Muscle layer of colon (tissue), 2 donors: ENCODE results near the gene SYF2.
A peak's percentile ranks its signal among the peaks of the same experiment; 100 is the strongest.
"Not testable (repeated sequence)": the region's sequence is repeated elsewhere in the genome, so short reads cannot be mapped to it uniquely, and the experiment has no call there.

Source experiments
- H3K27ac ChIP-seq: one replicate; pipeline ENCODE4 v1.7.0; 2013; ENCODE audit warnings: low read depth, mild to moderate bottlenecking, low read length, moderate library complexity
- H3K27me3 ChIP-seq, 2 donors: one replicate each; pipeline ENCODE4 v1.7.0; 2013; ENCODE audit warnings: low read length in 2 of 2, mild to moderate bottlenecking in 2 of 2; ENCODE audit not compliant: insufficient read depth in 2 of 2, control insufficient read depth in 1 of 2
- H3K36me3 ChIP-seq: one replicate; pipeline ENCODE4 v1.7.0; 2013; ENCODE audit warnings: mild to moderate bottlenecking, low read length; ENCODE audit not compliant: insufficient read depth
- H3K4me1 ChIP-seq: one replicate; pipeline ENCODE4 v1.7.0; 2013; ENCODE audit warnings: mild to moderate bottlenecking, low read length; ENCODE audit not compliant: insufficient read depth
- H3K4me3 ChIP-seq, 2 donors: one replicate each; pipeline ENCODE4 v1.7.0; 2013; ENCODE audit warnings: low read length in 2 of 2, low read depth in 1 of 2, mild to moderate bottlenecking in 1 of 2, moderate library complexity in 1 of 2
- H3K9ac ChIP-seq: one replicate; pipeline ENCODE4 v1.7.0; 2013; ENCODE audit warnings: low read length
- H3K9me3 ChIP-seq: one replicate; pipeline ENCODE4 v1.7.0; 2013; ENCODE audit warnings: mild to moderate bottlenecking, low read length
- donor health status: abdominal sarcoma.
- donor health status: Adenocarcinoma of cecum.

SYF2 gene

DNA sequence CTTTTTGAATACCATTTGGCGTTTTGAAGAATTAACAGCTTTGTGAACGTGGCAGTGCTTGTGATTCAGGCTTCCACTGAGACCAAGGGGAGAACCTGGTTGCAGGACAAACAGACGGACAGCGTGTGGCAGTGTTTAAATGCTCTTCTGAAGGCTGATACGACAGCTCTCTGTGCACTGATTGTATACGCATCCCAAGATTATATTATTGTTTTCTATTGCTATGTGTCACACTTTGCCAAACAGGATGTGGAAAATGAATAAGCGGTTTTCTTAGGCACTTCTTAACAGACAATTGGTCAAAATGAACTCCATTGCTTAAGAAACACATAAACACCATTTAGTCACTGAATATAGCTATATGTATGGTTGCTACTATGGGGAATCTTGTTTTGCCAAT, 27.5 kb upstream of the SYF2 start:
- not testable (repeated sequence) for H3K36me3 ChIP-seq, H3K27ac ChIP-seq, H3K4me3 ChIP-seq, H3K27me3 ChIP-seq, H3K9ac ChIP-seq, H3K4me1 ChIP-seq, H3K9me3 ChIP-seq

GRCh38 chr1:25257196-25257595, 24.9 kb upstream of the SYF2 start:
- H3K9me3 ChIP-seq, result no peaks in the 10 kb centered on the region
- no peak overlapping the region for H3K27ac ChIP-seq
- H3K27me3 ChIP-seq, result no peaks in the 10 kb centered on the region
- H3K9ac ChIP-seq, result no peak overlapping the region
- no peaks in the 10 kb centered on the region for H3K4me1 ChIP-seq
- no peaks in the 10 kb centered on the region for H3K36me3 ChIP-seq
- H3K4me3 ChIP-seq, result no peak overlapping the region

- no peaks in the 10 kb centered on the region for H3K4me1 ChIP-seq
- H3K27me3 ChIP-seq, result no peaks in the 10 kb centered on the region
- H3K27ac ChIP-seq, result no peak overlapping the region
- H3K4me3 ChIP-seq, result no peak overlapping the region
- H3K9me3 ChIP-seq, result no peaks in the 10 kb centered on the region
- H3K36me3 ChIP-seq, result no peaks in the 10 kb centered on the region
- H3K9ac ChIP-seq, result no peak overlapping the region
Measured at GRCh38 chr1:25256578-25256965, 24.3 kb upstream of the SYF2 start.

- no peak overlapping the region for H3K4me3 ChIP-seq
- H3K9me3 ChIP-seq, result no peaks in the 10 kb centered on the region
- H3K9ac ChIP-seq, result no peak overlapping the region
- H3K36me3 ChIP-seq, result no peaks in the 10 kb centered on the region
- H3K27ac ChIP-seq, result no peak overlapping the region
- H3K4me1 ChIP-seq, result no peaks in the 10 kb centered on the region
- H3K27me3 ChIP-seq, result no peaks in the 10 kb centered on the region
Measured at GRCh38 chr1:25255706-25256577, 23.6 kb upstream of the SYF2 start.

DNA sequence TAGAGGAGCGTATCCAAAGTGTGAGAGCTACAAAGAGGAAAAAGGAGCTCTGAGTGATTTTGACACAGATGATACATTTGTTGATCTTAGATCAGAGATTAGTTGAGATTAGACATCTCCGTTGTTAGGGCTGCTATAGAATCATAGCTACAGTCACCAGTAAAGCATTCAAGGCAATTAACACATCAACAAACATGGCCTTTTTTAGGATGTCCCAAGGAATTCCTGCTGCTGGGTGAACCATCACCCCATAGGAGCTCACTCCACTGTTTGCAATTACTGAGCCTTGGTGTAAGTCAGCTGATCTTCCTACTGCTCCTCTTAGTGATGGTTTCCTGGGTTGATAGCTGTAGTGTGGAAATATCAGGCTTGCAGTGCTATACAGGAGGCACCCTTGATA, 21.6 kb upstream of the SYF2 start:
- Histone ChIP-seq H3K9ac (no peak overlapping the region), H3K27ac (no peak overlapping the region), H3K4me3 (no peak overlapping the region), H3K27me3 (no peaks in the 10 kb centered on the region), H3K36me3 (no peaks in the 10 kb centered on the region), H3K4me1 (no peaks in the 10 kb centered on the region), H3K9me3 (no peaks in the 10 kb centered on the region)

DNA sequence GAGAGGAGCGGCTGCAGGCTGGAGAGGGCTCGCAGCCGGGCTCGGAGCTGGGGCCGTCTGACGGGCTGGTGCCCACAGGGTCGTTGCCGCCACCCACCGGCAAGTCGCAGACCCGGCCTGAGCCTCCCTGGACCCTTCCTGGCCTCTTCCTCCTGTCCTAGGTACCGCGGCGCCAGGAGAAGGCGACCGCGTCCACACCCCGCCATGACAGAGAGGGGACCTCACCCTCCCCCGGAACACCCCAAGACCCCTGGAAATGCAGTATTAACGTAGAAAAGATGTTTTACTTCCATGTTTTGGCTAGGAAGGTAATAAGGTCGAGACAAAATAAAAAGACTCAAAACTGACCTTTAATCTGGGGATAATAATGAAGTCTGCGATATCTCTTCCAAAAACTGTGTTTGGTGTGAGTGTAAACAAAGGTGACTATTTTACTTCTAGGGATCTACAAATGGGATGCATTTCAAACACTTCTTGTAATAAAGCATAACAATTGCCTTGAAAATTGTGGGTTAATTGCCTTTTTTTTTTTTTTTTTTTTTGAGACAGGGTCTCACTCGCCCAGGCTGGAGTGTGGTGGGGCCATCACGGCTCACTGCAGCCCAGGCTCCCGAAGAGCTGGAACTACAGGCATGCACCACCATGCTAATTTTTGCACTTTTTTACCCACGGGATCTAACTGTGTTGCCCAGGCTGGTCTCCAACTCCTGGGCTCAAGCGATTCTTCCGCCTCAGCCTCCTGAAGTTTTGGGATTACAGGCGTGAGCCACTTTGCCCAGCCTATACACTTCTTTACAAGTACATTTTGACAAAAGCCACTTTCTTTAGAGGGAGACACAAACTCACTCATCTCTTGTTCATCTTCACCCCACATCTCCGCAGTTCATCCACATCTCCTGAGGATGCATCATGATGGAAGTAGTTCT, 15.8 kb upstream of the SYF2 start:
- peak overlapping the region; percentile 96 for H3K27ac ChIP-seq
- H3K4me1 ChIP-seq, result peaks cover 29% of the 10 kb centered on the region
- peaks cover 21% of the 10 kb centered on the region for H3K36me3 ChIP-seq
- H3K27me3 ChIP-seq, result no peaks in the 10 kb centered on the region
- peak overlapping the region; percentile 61 to 95 for H3K4me3 ChIP-seq
- no peaks in the 10 kb centered on the region for H3K9me3 ChIP-seq
- H3K9ac ChIP-seq, result peak overlapping the region; percentile 70

DNA sequence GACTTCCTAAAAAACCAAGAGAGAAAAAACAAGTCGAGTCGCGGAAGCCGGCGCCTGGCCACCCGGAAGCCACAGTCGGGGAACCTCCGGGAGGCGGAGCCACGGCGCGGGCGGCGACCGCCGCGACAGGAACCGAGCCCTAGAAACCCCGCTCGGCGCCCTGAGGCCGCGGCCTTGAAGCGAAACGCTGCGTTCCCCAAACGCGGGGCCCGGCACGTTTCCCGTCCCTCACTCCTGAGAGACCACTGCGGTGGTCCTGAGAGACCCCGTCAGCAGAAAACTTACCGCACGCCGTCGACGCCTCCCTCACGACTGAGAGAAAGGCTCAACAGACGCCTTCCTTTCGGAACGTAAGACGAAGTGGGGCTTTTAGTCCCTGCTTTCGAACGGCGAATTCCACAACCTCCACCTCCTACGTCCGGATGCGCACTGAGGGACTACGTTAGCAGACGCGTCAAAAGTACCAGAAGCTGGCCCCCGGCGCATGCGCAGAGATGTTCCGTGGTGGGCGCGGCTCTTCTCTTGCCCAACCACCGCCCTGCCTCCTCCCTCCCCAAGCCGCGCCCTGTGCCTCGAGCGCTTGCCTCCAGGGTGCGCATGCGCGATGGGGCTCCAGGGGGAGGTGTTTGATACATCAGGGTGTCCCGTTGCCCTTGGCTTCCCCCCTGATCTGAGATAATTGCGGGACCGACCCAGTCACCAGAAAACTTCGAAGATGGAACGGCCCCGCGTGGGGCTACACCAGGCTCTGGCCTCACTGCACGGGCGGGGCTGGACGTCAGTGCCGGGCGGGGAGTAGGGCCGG, 14.9 kb upstream of the SYF2 start, which contains the start of gene RSRP1:
Gene RSRP1 (minus strand): TSS at position 431 of the 805 bp plus-strand sequence. CDS start 491 bp downstream, outside the sequence.
- Histone ChIP-seq H3K4me1 (peaks cover 29% of the 10 kb centered on the region), H3K9ac (peak within 1 kb of the TSS; percentile 97), H3K9me3 (no peaks in the 10 kb centered on the region)

GRCh38 chr1:25246600-25247023, 14.3 kb upstream of the SYF2 start:
- Histone ChIP-seq H3K36me3 (peaks cover 31% of the 10 kb centered on the region), H3K4me3 (peak overlapping the region; percentile 92 to 95), H3K27ac (peak overlapping the region; percentile 96), H3K27me3 (no peaks in the 10 kb centered on the region), H3K4me1 (peaks cover 29% of the 10 kb centered on the region), H3K9me3 (no peaks in the 10 kb centered on the region), H3K9ac (peak overlapping the region; percentile 97)

More for the DNA sequence above, 14.9 kb upstream of the SYF2 start, which contains the start of gene RSRP1:
- Histone ChIP-seq H3K27ac (peak within 1 kb of the TSS; percentile 96), H3K36me3 (peaks cover 30% of the 10 kb centered on the region), H3K4me3 (peak within 1 kb of the TSS; percentile 92 to 95), H3K27me3 (no peaks in the 10 kb centered on the region)

DNA sequence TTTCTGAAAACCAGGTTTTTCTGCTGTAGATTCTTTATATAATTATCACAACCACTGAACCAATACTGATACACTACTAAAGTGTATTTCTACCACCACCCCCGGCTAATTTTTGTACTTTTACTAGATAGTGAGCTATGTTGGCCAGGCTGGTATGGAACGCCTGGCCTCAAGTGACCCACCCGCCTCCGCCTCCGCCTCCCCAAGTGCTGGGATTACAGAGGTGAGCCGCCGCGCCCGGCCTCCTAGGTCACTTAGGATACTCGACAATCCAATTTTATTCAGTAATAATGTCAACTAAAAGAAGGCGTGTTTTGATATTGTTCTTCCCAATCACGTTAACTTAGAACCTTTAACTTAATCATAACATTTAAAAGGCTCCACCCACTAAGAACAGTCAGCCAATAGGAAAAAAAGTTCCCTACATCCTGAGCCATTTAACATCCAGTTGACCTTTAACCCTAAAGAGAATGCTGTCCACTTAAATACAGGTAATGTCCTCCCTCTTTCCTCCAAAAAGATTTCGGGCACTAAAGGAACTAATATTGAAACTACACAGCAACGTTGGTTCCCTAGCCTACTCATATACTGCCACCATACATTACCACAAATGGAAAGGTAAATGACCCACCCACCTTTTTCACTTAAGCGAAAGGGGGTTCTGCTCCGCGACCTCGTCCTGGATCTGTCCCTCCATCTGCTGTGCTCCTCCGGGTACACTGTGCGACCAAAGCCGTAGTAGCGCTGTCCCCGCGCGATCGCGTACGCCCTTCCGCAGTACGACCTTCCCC, 13.7 kb upstream of the SYF2 start:
- no peaks in the 10 kb centered on the region for H3K9me3 ChIP-seq

GRCh38 chr1:25245393-25245792, 13.1 kb upstream of the SYF2 start:
- H3K4me3 ChIP-seq, result peak overlapping the region; percentile 30 to 95
- no peak overlapping the region for H3K27ac ChIP-seq
- H3K9me3 ChIP-seq, result no peaks in the 10 kb centered on the region
- H3K9ac ChIP-seq, result no peak overlapping the region
- peaks cover 35% of the 10 kb centered on the region for H3K4me1 ChIP-seq
- no peaks in the 10 kb centered on the region for H3K27me3 ChIP-seq
- H3K36me3 ChIP-seq, result peaks cover 31% of the 10 kb centered on the region

More for the DNA sequence above, 13.7 kb upstream of the SYF2 start:
- Histone ChIP-seq H3K36me3 (peaks cover 31% of the 10 kb centered on the region), H3K27me3 (no peaks in the 10 kb centered on the region), H3K4me1 (peaks cover 29% of the 10 kb centered on the region), H3K9ac (peak overlapping the region; percentile 97), H3K4me3 (peak overlapping the region; percentile 92 to 95), H3K27ac (peak overlapping the region; percentile 96)
